Heart right ventricle (tissue), 16 donors: ENCODE results near the gene CEACAM1. TPM values are rescaled to one million over a fixed set of nuclear protein-coding genes. Genes with fewer than 3 reads are reported as not detected.
"Not testable (repeated sequence)": the region's sequence is repeated elsewhere in the genome, so short reads cannot be mapped to it uniquely, and the experiment has no call there.

Experiments
- ATAC-seq, 8 donors: fragments of 200-7000 bp; cut with Tn5 transposase; one replicate each; pipeline ENCODE4 v1.9.1; 2020; ENCODE audit warnings: mild to moderate bottlenecking in 8 of 8, moderate library complexity in 8 of 8, moderate number of reproducible peaks in 1 of 8
- DNase-seq, 2 donors: peaks; one replicate each; pipeline ENCODE4 v3.0.0-alpha.2; 2020
- H3K27ac ChIP-seq, 10 donors: fragments of 200-600 bp; sonication (generic) in 2 of 10; one replicate each; pipeline versions ENCODE4 v1.5.0 to v1.8.0; 2020 to 2022; ENCODE audit warnings: mild to moderate bottlenecking in 3 of 10
- H3K27me3 ChIP-seq, 7 donors: fragments of 200-600 bp; one replicate each; pipeline ENCODE4 v1.8.0; 2021 to 2022; ENCODE audit warnings: mild to moderate bottlenecking in 2 of 7
- H3K36me3 ChIP-seq, 9 donors: fragments of 200-600 bp; sonication (generic) in 1 of 9; one replicate each; pipeline versions ENCODE4 v1.5.0 to v1.8.0; 2020 to 2022; ENCODE audit warnings: mild to moderate bottlenecking in 2 of 9
- H3K4me1 ChIP-seq, 9 donors: fragments of 200-600 bp; sonication (generic) in 1 of 9; one replicate each; pipeline versions ENCODE4 v1.5.0 to v1.8.0; 2020 to 2022; ENCODE audit warnings: mild to moderate bottlenecking in 4 of 9
- H3K4me3 ChIP-seq, 10 donors: fragments of 200-600 bp; sonication (generic) in 2 of 10; one replicate each; pipeline versions ENCODE4 v1.5.0 to v1.8.0; 2020 to 2022; ENCODE audit warnings: mild to moderate bottlenecking in 7 of 10, moderate library complexity in 2 of 10
- H3K9me3 ChIP-seq, 11 donors: fragments of 200-600 bp in 10 of 11; sonication (generic) in 2 of 11; one replicate each; pipeline versions ENCODE4 v1.5.0 to v1.8.0; 2013 to 2022; ENCODE audit warnings: mild to moderate bottlenecking in 2 of 11, control low read depth in 1 of 11, moderate library complexity in 1 of 11
- WGBS, 2 donors: extraction: QIAGEN DNeasy Blood & Tissue Kit; methylation state at CpG; one replicate each; pipeline ENCODE4 v1.1.7; 2013; ENCODE audit warnings: inconsistent platforms in 1 of 2; 5-methylcytosine and 5-hydroxymethylcytosine counted together
- intact Hi-C, 10 donors: fragments of 100-400 bp; cut with DNase I; formaldehyde crosslinking; loops; one replicate each; pipeline versions ENCODE4 v1.11.1 to v1.14.2; 2022
- polyA plus RNA-seq, 2 donors: library from polyadenylated mRNA; stranded (reverse); fragments of 200-250 nt; gene quantifications; one replicate each; pipeline ENCODE4 v1.2.3, GENCODE V29; 2013
- total RNA-seq, 10 donors: library from RNA; stranded (reverse); fragmentation: NEBNext Ultra II Directional in 3 of 10; extraction: Animal tissue kit (Norgen Biotek cat#: 25700) in 3 of 10; gene quantifications; one replicate each; pipeline versions ENCODE4 v1.2.1 to v1.2.4, GENCODE V29; 2021 to 2023
- TF ChIP-seq, protein P1 (sequence below), 9 donors: fragments of 200-600 bp; sonication (generic) in 2 of 9; IDR thresholded peaks; one replicate each; pipeline versions ENCODE4 v1.5.0 to v1.8.0; 2021 to 2022; ENCODE audit warnings: antibody characterized with exemption in 9 of 9, mild to moderate bottlenecking in 5 of 9, moderate library complexity in 1 of 9
- donor health status: Arrhythmogenic right ventricular cardiomyopathy.
- donor health status: ischemic (EF 13 %, LVEDD 7.1; RV severe dilation, severe dysfunction).
- donor health status: healthy with polysubstance abuse.
- donor health status: DM: no; HTN: yes; CAD: no.
- donor health status: DM: no; HTN: no; CAD: no.
- donor health status: ischemic (EF 25% LVEDD 6.9; RV normal size, moderate dysfunction).
- donor health status: ischemic (EF 25% LVEDD 5.7; RV mildly dilated, moderate dysfunction).
- donor health status: healthy.
- donor health status: DM: yes; HTN: yes; CAD: no.
- donor health status: Ischemic cardiomyopathy.
- donor health status: ischemic (EF 35%, LVEDD 5.7; RV mildly dilated, moderate dysfunction).
- donor health status: nonischemic (EF 11% LVEDD 7.7; RV severe dilation, severe dysfunction).
- donor health status: DM: yes; HTN: yes; CAD: no.
- donor health status: PGD.
- donor health status: ischemic (EF 29% LVEDD 5.4; RV normal size, mild dysfunction).
- donor health status: nonischemic (EF 23%, LVEDD 6.1; RV moderate dilation, normal function).

Gene CEACAM1
- total and polyA plus RNA-seq, 12 donors = 1.2 to 7.8 (median 2.4) TPM

DNA sequence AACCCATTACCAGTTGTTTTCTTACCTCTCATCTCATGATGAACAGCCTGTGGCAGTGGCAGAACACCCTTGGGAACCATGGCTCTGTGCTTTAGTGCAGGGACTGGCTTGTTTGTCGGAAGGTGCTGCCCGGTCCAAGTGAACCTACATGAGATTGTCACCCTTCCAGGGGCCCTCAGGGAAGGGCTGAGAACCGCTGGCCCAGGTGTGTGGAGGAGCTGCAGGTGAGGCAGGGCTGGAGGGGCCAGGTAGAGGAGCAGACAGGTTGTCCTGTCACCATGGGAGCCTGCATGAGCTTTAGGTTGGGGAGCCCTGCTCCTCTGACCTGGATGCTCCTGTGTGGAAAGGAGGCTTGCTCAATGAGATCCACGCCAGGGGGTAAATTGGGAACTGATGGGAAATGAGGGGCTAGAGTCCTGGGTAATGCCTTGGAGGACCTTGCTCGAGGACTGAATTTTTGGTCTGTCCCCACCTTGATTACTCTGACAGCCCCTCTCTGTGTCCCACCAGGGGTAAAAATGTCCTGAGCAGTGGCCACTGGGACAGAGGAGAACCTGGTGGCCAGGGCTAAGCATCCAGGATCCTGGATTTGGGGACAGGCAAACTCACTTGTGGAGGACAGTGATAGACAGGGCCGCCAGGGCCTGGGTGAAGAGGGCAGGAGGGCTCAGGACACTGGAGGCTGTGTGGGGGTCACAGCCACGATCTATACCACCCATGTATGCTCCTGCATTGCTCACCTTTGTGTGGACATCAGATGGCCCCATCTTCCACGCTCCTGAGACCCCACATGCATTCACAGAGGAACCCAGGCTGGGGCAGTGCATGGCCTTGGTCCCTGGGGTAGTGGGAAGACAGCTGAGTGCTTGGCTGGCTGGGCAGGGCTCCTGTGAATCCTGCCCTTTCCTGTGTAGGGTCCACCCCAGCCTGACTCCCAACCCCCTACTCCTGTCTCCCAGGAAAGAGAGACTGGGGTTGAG is 24.1 kb upstream of the CEACAM1 start:
- Histone ChIP-seq H3K27me3 (peaks cover 0 to 73% (median 0%) of the 10 kb centered on the region in 7 donors), H3K4me1 (peaks cover 0 to 41% (median 0%) of the 10 kb centered on the region in 9 donors), H3K36me3 (no peaks in the 10 kb centered on the region), H3K27ac (no peak overlapping the region), H3K9me3 (peaks cover 0 to 15% (median 0%) of the 10 kb centered on the region in 11 donors), H3K4me3 (no peak overlapping the region)
- WGBS, 2 donors = 88 to 89% methylated on average over 8 of the region's 8 CpGs
- DNase-seq (no peak), ATAC-seq (peak in 1 of 8 donors; percentile 21)
- intact Hi-C loops = no loop called here
- TF ChIP-seq, protein P1, sequence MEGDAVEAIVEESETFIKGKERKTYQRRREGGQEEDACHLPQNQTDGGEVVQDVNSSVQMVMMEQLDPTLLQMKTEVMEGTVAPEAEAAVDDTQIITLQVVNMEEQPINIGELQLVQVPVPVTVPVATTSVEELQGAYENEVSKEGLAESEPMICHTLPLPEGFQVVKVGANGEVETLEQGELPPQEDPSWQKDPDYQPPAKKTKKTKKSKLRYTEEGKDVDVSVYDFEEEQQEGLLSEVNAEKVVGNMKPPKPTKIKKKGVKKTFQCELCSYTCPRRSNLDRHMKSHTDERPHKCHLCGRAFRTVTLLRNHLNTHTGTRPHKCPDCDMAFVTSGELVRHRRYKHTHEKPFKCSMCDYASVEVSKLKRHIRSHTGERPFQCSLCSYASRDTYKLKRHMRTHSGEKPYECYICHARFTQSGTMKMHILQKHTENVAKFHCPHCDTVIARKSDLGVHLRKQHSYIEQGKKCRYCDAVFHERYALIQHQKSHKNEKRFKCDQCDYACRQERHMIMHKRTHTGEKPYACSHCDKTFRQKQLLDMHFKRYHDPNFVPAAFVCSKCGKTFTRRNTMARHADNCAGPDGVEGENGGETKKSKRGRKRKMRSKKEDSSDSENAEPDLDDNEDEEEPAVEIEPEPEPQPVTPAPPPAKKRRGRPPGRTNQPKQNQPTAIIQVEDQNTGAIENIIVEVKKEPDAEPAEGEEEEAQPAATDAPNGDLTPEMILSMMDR (IDR thresholded peaks at IDR 0.05) = no peak

DNA sequence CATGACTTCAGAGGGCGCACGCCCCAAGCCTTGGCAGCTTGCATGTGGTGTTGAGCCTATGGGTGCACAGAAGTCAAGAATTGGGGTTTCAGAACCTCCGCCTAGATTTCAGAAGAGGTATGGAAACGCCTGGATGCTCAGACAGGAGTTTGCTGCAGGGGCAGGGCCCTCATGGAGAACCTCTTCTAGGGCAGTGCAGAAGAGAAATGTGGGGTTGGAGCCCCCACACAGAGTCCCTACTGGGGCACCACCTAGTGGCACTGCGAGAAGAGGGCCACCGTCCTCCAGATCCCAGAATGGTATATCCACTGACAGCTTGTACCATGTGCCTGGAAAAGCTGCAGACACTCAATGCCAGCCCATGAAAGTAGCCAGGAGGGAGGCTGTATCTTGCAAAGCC is 22.2 kb upstream of the CEACAM1 start:
- intact Hi-C loops, DNase-seq: not testable (repeated sequence)

DNA sequence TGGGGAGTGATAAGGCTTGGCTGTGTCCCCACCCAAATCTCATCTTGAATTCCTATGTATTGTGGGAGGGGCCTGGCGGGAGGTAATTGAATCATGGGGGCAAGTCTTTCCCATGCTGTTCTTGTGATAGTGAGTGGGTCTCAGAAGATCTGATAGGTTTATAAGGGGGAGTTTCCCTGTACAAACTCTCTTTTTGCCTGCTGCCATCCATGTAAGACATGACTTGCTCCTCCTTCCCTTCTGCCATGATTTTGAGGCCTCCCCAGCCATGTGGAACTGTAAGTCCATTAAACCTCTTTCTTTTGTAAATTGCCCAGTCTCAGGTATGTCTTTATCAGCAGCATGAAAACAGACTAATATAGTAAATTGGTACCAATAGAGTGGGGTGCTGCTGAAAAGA is 20.8 kb upstream of the CEACAM1 start:
- peaks cover 0 to 16% (median 0%) of the 10 kb centered on the region in 9 donors for H3K4me1 ChIP-seq
- DNase-seq, H3K4me3 ChIP-seq, H3K27ac ChIP-seq, H3K36me3 ChIP-seq, intact Hi-C loops, ATAC-seq: not testable (repeated sequence)
- peaks cover 0 to 68% (median 0%) of the 10 kb centered on the region in 7 donors for H3K27me3 ChIP-seq
- peaks cover 0 to 15% (median 0%) of the 10 kb centered on the region in 11 donors for H3K9me3 ChIP-seq
- WGBS, 2 donors = 60 to 95% methylated on average over 1 of the region's 1 CpG

More for the DNA sequence above, 22.2 kb upstream of the CEACAM1 start:
- WGBS, 2 donors = 92 to 93% methylated on average over 6 of the region's 6 CpGs
- not testable (repeated sequence) for H3K4me3 ChIP-seq, ATAC-seq, H3K27ac ChIP-seq, H3K36me3 ChIP-seq
- peaks cover 0 to 15% (median 0%) of the 10 kb centered on the region in 11 donors for H3K9me3 ChIP-seq
- H3K27me3 ChIP-seq = peaks cover 0 to 71% (median 0%) of the 10 kb centered on the region in 7 donors
- peaks cover 0 to 31% (median 0%) of the 10 kb centered on the region in 9 donors for H3K4me1 ChIP-seq

DNA sequence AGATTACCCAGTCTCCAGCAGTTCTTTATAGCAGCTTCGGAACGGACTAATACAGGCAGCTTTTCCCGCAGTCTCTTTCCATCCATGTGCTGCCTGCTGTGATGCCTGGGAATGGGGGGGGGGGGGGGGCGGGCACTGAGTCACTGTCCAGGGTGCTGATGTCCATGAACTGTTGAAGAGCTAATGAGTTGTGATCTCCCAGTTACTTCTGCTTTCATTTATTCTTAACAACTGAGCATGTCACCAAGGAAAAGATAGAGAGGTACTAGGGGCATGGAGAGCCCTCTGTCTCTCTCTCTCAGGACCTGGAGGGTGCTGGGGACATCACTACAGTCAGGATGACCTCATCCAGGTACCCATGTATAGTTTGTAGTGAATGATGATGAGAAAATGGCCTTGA is 20.3 kb upstream of the CEACAM1 start:
- WGBS, 2 donors = 59 to 65% methylated on average over 4 of the region's 4 CpGs
- H3K27me3 ChIP-seq = peaks cover 0 to 73% (median 0%) of the 10 kb centered on the region in 7 donors
- H3K9me3 ChIP-seq = peaks cover 0 to 15% (median 0%) of the 10 kb centered on the region in 11 donors
- no peak overlapping the region for H3K4me3 ChIP-seq
- TF ChIP-seq, protein P1 (IDR thresholded peaks at IDR 0.05) = no peak
- no peak for DNase-seq
- H3K4me1 ChIP-seq = peaks cover 0 to 11% (median 0%) of the 10 kb centered on the region in 9 donors
- H3K27ac ChIP-seq = no peak overlapping the region
- H3K36me3 ChIP-seq = no peaks in the 10 kb centered on the region
- intact Hi-C loops = no loop called here
- ATAC-seq = no peak

DNA sequence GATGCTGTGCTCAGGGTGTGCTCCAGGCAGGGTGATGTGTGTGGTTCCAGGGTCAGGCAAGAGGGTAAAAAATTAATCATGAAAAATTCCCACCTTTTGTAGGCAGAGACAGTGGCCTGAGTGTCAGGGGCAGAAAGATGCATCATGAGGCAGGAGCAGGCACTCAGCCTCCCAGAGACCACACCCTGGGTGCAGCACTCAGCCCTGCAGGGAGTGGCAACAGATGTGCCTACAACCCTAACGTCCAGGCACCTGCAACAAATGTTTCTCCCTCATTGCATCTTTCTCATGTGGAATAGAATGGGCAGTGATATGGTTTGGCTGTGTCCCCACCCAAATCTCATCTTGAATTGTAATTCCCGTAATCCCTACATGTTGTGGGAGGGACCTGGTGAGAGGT is 19.6 kb upstream of the CEACAM1 start:
- ATAC-seq = no peak
- peaks cover 0 to 6% (median 0%) of the 10 kb centered on the region in 9 donors for H3K4me1 ChIP-seq
- 52 to 67% methylated on average over 2 of the region's 2 CpGs for WGBS, 2 donors
- TF ChIP-seq, protein P1 (IDR thresholded peaks at IDR 0.05) = no peak
- H3K27ac ChIP-seq = no peak overlapping the region
- H3K27me3 ChIP-seq = peaks cover 0 to 76% (median 0%) of the 10 kb centered on the region in 7 donors
- intact Hi-C loops = no loop called here
- peaks cover 0 to 15% (median 0%) of the 10 kb centered on the region in 11 donors for H3K9me3 ChIP-seq
- H3K4me3 ChIP-seq = no peak overlapping the region
- H3K36me3 ChIP-seq = no peaks in the 10 kb centered on the region
- DNase-seq = no peak
